ENCODE data around the gene TNKS2.

DNA sequence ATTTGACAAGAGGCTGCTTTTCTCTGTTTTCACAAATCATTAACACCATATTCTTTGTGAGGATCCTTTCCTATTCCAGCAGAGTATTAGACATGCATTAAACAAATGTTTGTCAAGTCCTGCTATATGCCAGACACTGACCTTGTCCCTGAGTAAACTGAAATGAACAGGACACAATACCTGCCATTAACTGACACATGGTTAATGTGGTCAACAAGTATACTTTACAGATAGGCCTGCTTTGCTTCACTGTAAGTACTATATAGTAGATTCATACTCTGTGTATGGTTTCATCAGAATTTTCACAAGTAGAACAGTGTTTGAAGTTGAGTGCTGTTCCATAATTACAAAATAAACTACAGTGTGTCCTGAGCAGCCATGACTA lies 5.9 kb downstream of the TNKS2 start:
- TF ChIP-seq, protein P1, sequence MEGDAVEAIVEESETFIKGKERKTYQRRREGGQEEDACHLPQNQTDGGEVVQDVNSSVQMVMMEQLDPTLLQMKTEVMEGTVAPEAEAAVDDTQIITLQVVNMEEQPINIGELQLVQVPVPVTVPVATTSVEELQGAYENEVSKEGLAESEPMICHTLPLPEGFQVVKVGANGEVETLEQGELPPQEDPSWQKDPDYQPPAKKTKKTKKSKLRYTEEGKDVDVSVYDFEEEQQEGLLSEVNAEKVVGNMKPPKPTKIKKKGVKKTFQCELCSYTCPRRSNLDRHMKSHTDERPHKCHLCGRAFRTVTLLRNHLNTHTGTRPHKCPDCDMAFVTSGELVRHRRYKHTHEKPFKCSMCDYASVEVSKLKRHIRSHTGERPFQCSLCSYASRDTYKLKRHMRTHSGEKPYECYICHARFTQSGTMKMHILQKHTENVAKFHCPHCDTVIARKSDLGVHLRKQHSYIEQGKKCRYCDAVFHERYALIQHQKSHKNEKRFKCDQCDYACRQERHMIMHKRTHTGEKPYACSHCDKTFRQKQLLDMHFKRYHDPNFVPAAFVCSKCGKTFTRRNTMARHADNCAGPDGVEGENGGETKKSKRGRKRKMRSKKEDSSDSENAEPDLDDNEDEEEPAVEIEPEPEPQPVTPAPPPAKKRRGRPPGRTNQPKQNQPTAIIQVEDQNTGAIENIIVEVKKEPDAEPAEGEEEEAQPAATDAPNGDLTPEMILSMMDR (IDR thresholded peaks at IDR 0.05; ENCODE audit: low read length) = no peak
- TF ChIP-seq EZH2 (IDR thresholded peaks at IDR 0.05; ENCODE audit: borderline replicate concordance, low read length) = no peak
